NCI-H82 (cell line): Measurements from ENCODE around the gene FAM13A.
A peak's percentile ranks its signal among the peaks of the same experiment; 100 is the strongest.

Experiments used
- DNase-seq: peaks from one replicate; lab custom pipeline; 2025; lab: John Stamatoyannopoulos, UW

Gene FAM13A

GRCh38 chr4:88775026-88775425, 282.0 kb downstream of the FAM13A start:
- DNase-seq, result no peak

DNA sequence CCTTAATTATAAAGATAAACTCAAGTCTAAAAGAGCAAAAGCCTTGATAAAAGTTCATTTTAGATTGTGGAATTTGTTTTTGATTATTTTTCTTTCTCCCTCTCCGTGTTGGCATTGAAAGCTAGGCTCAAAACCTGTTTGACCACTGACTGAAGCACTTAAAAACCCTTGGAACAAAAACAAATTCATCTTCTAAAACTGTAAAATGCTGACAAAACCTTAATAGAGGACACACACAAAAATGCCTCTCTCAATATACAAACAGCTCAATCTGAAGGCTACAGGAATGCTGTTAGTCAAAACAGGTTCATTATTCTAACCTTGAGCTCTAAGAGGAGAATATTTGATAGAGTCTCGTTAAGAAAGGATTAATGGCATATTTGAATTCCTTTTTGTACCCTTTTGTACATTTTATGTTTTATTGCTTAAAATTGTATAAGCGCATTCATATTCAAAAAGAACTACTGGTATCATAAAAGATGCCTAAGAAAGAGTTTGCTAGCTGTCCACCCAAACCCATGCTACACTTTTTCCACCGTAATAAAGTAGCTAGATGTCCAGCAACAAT, 285.0 kb downstream of the FAM13A start:
- DNase-seq, result no peak

DNA sequence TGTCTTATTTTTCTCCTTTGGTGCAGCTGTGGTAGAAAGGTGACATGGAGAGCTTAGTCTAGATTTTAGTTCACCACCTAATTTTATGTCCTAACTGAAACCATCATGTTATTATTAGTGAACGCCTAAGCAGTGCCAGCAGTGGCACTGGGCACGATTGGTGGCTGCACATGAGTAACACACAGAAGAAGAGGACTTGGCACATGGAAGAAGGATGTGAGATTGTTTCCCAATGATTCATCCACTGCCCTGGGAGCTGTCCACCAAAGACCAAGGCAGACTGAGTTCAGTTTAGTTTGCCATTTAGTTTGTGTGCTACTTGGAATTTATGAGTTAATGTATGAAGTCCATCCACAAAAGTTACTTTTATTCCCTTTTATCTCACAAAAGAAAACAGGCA, 291.3 kb downstream of the FAM13A start:
- DNase-seq, result no peak

GRCh38 chr4:88763075-88763474, 293.9 kb downstream of the FAM13A start:
- DNase-seq, result no peak

DNA sequence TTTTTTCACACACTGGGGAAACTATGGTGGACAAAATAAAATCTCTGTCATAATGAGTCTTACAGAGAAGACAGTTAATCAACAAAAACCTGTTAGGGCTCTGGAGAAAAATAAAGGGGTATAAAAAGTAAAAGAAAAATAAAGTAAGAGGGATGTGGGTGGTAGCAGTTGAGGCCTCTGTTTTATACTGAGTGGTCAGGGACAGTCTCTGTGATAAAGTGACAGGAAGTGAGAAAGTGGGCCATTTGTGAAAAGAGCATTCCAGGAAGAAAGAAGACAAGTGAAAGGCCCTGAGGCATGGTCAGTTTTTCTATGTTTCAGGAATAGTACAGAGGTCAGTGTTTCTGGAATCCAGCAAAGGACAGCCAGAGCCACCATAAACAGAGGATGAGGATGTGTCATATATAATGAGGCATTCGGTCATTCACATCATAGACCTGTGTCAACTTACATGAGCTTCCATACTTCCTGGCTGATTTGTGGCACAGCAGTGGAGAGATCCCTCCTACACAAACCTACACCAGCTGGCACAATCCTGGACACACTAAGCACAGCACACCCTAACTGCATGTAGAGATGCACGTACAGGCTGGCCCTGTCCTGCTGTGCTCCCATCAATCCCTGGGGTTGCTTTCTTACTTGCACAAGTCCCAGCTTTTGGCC, 295.0 kb downstream of the FAM13A start:
- DNase-seq, result no peak

GRCh38 chr4:88761342-88761741, 295.6 kb downstream of the FAM13A start:
- DNase-seq, result no peak

- no peak for DNase-seq
These were observed 297.1 kb downstream of the FAM13A start for GRCh38 chr4:88759895-88760290.

- no peak for DNase-seq
These were observed 297.7 kb downstream of the FAM13A start for GRCh38 chr4:88759039-88759894.

DNA sequence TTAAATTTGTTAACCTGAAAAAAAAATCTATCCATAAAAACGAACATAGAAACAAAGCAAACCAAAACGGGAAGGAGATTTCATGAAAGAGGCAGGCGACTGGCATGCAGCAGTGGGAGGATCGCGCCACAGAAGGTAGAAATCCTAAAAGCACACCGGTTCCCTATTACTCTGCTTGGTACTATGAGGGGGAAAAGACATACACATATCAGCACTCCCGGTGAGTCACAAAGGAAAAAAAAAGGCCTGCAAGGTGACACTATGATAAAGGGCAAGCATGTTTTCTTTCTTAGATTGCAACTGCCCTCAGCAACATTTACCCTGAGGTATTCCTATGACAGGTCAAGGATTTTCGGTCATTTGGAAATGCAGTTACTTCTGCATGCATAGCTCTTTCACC, 298.7 kb downstream of the FAM13A start:
- no peak for DNase-seq

- DNase-seq, result no peak
These were observed 299.2 kb downstream of the FAM13A start for GRCh38 chr4:88757776-88758175.

- DNase-seq, result no peak
These were observed 299.9 kb downstream of the FAM13A start for GRCh38 chr4:88757067-88757466.

DNA sequence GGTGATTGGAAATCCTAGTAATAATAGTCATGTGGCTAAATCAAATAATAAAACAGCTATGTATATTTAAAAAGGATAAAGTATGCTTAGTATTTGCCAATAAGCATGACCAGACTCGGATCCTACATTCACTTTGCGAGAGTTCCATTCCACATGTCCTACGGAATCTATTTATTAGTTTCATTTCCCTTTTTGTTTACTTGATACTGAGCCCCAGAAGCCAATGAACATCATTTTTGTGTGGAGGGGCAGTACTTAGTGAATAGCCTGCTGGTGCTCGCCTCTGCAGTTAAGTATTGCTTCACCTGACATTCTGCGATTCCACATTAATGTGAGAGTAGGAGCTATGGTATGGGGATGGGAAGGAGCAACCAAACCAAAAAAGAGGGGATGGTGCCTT, 300.8 kb downstream of the FAM13A start:
- no peak for DNase-seq

DNA sequence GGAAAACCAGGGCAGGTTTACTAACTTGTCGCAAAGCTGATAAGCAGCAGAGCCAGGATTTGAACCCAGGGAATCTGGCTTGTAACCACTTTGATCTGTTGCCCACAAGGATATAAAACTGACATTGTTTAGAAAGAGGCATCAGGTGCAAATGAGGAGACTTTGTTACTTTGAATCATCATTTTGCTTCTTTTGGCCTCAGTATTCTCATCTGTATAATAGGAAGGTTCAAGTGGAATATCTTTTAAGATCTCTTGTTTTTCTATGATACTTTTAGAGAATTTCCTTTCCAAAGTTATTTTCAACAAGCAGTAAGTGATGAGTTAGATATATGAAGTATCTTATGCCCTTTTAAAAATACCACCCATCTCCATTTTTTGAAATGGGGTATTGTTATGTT, 301.5 kb downstream of the FAM13A start:
- DNase-seq, result no peak

DNA sequence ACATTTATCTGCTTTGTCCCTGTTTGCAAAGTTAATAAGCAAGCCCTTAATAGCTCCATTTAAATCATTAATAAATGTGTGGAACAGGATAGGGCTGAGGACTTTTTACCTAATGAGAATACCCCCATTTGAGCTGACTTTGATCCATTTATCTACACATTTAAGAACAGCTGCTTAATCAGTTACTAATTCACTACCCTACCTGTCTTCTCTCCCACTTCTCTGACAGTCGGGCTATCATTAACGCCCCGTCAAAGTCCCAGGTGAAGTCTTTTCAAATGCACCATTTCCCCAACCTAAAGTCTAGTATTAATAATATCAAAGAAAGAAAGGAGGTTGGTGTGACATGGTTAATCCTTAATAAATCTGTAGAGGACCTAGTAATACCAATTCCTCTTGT, 302.2 kb downstream of the FAM13A start:
- peak; percentile 30 for DNase-seq

- no peak for DNase-seq
These were observed 303.1 kb downstream of the FAM13A start for GRCh38 chr4:88753658-88754571.

DNA sequence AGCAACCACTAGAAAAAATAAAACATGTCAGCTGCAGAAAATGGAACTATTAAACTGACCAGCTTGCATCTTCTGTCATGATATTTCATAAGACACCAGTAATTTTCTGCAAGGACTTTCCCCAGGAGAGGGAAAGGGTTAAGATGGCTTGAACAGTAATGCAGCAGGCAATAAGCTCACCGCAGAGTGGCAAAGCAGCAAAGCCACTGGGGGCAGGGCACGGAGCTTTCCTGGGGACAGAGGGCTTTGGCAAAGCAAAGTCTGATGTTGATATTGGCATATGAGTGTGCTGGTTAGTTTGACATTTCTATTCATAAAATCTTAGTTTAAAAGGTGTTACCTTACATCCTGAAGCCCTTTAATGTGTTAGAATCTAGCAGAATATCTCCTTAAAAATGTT, 304.2 kb downstream of the FAM13A start:
- no peak for DNase-seq

- DNase-seq, result no peak
These were observed 304.9 kb downstream of the FAM13A start for GRCh38 chr4:88752076-88752463.

- DNase-seq, result no peak
These were observed 305.5 kb downstream of the FAM13A start for GRCh38 chr4:88751258-88752075.

DNA sequence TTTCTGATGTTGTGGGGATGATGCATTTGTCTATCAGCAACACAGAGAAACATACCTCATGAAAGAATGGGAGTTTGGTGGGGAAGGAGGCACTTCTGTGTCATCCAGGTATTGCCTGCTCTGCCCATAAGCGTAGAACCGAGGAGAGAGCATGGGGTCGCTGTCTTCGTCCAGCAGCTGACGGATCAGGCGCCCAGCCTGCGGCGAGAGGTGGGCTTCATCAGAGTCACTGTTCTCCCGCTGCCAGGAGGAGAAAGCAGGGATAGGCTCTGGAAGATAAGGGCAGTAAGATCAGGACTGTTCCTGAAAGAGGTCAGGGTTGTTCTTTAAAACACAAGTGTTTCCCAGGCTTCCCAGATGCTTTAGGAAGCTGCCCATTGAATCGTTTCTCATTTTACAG, 306.6 kb downstream of the FAM13A start:
- no peak for DNase-seq

DNA sequence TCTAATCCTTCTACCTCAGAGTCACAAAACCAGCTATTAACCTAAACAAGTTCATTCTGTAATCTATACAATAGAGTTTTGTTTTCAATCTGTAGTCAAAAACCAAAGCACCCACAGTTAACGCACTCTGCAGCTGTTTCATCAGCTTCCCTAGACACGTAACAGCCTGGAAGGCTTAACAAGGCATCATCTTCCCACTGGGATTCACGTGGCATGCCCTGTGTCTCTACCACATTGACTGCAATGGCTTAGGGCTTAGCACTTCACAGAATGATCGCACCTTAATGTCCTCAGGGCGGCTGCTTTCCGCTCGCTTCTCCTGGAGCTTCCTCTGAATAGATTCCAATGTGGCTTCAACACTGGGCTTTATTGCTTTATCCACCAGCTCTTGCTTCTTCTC, 309.6 kb downstream of the FAM13A start:
- no peak for DNase-seq

- no peak for DNase-seq
These were observed 310.8 kb downstream of the FAM13A start for GRCh38 chr4:88746206-88746605.
